BE2C (cell line): ENCODE data around the gene RNF146.

Experiments
- DNase-seq: peaks from one replicate; pipeline ENCODE4 v3.0.0-alpha.2; 2020
- H3K27me3 ChIP-seq: fragments of 250-450 bp; sonication (Bioruptor Pico); 2 replicates; pipeline ENCODE4 v1.5.1; 2020; ENCODE audit warnings: mild to moderate bottlenecking
- H3K36me3 ChIP-seq: fragments of 250-450 bp; sonication (Bioruptor Pico); 2 replicates; pipeline ENCODE4 v1.5.1; 2020; ENCODE audit warnings: mild to moderate bottlenecking
- H3K4me1 ChIP-seq: fragments of 250-450 bp; sonication (Bioruptor Pico); 2 replicates; pipeline ENCODE4 v1.5.1; 2020
- H3K4me3 ChIP-seq: 2 replicates; pipeline ENCODE4 v1.5.1; 2011; ENCODE audit warnings: low read depth, low read length
- H3K9me3 ChIP-seq: fragments of 250-450 bp; sonication (Bioruptor Pico); 2 replicates; pipeline ENCODE4 v1.5.1; 2020
- TF ChIP-seq, protein P1 (sequence below): IDR thresholded peaks from 2 replicates; pipeline ENCODE4 v1.5.1; 2012; ENCODE audit warnings: mild to moderate bottlenecking, low read depth, low read length

The RNF146 gene

DNA sequence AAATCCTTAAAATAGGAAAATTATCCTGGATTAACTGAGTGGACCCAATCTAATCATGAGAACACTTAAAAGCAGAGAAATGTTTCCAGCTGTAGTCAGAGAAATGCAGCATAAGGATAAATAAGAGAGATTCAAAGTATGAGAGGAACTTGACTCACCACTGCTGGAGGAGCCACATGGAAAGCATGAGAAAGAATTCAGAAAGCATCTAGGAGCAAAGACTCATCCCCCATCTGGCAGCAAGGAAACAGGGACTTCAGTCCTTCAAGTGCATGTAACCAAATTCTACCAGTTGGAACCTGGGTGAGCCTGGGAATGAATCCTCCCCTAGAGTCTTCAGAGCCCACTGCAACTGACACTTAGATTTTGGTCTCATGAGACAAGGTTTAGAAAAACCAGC is 33.7 kb downstream of the RNF146 start:
- Histone ChIP-seq H3K4me1 (no peaks in the 10 kb centered on the region), H3K36me3 (peaks cover 7% of the 10 kb centered on the region; the same call in 1 of the 2 replicates), H3K4me3 (no peak overlapping the region), H3K27me3 (no peaks in the 10 kb centered on the region), H3K9me3 (no peaks in the 10 kb centered on the region)
- TF ChIP-seq, protein P1, sequence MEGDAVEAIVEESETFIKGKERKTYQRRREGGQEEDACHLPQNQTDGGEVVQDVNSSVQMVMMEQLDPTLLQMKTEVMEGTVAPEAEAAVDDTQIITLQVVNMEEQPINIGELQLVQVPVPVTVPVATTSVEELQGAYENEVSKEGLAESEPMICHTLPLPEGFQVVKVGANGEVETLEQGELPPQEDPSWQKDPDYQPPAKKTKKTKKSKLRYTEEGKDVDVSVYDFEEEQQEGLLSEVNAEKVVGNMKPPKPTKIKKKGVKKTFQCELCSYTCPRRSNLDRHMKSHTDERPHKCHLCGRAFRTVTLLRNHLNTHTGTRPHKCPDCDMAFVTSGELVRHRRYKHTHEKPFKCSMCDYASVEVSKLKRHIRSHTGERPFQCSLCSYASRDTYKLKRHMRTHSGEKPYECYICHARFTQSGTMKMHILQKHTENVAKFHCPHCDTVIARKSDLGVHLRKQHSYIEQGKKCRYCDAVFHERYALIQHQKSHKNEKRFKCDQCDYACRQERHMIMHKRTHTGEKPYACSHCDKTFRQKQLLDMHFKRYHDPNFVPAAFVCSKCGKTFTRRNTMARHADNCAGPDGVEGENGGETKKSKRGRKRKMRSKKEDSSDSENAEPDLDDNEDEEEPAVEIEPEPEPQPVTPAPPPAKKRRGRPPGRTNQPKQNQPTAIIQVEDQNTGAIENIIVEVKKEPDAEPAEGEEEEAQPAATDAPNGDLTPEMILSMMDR = no peak
- DNase-seq = no peak

DNA sequence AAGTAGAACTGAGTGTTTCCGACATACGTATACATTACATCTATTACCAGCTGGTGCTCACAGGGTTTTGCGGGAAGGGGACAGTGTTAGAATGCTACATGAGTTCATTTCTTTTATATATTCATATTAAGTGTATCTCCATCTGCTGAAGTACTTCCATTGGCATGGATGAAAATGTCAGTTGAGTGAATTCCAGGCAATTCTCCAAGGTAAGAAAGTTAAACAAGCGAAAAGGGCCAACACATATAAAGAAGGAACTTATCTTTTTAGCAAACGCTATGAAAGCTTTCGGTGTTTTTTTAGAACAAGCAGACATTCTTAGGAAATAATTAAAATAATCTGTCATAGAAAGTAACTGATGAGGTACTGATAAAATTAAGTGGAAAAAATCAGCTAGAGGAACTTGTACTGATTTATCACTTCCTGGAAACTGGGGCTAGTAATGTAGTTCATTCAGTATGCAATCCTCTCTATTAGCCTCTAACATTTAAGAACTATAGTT is 34.6 kb downstream of the RNF146 start:
- H3K36me3 ChIP-seq = peaks cover 8% of the 10 kb centered on the region
- TF ChIP-seq, protein P1 = no peak

DNA sequence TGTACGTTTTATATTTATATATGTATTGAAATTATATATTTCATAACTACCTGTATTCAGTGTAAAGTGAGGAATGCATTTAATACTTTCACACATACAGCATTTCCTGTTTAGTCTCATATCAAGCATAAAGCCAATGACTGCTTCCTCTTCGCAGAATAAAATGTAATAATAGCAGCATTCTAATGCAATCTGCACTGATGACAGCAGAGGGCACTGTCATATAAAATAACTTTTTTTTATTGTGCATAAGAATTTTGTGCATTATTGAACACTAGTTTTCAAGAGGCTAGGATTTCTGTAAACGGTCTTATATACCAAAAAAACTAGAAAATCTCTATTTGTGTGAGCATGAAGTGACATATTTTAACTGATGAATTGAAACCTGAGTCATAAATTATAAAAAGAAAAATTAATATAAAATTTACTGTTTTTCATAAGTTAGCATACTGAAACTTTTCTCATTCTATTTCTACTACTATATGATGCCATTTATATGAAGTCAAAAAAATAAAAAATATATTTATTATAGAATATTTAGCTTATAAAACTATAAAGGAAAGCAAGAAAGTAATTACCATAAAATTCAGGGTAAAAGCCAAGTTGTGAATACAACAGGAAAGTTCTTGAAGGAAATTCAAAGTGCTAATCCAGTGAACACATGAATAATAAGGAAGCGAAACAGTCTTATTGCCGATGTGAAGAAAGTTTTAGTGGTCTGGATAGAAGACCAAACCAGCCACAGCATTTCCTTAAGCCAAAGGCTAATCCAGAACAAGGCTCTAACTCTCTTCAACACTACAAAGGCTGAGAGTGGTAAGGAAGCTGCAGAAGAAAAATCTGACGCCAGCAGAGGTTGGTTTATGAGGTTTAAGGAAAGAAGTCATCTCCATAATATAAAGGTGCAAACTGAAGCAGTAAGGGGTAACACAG is 36.3 kb downstream of the RNF146 start:
- TF ChIP-seq, protein P1 = peak; percentile 68
- H3K9me3 ChIP-seq = no peaks in the 10 kb centered on the region
- no peaks in the 10 kb centered on the region for H3K4me1 ChIP-seq
- peaks cover 7% of the 10 kb centered on the region for H3K36me3 ChIP-seq
- peak; percentile 24 for DNase-seq
- no peak overlapping the region for H3K4me3 ChIP-seq
- no peaks in the 10 kb centered on the region for H3K27me3 ChIP-seq

More for the DNA sequence above, 34.6 kb downstream of the RNF146 start:
- Histone ChIP-seq H3K4me1 (no peaks in the 10 kb centered on the region), H3K4me3 (no peak overlapping the region), H3K27me3 (no peaks in the 10 kb centered on the region), H3K9me3 (no peaks in the 10 kb centered on the region)
- DNase-seq = no peak

DNA sequence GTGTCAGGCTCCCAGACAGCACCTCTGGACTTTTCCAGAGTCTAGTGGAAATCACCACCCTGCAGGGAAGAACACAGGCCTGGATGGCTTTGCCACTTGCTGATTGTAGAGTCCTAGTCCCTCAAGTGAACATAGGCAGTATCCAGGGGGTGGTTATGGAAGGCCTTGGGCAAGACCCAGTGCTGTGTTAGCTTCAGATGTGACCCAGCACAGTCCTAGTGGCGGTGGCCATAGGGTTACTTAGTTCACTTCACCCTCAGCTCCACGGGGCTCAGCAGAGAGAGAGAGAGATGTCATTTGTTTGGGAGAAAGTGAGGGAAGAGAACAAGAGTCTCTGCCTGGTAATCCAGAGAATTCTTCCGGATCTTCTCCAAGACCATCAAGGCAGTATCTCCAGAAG is 37.3 kb downstream of the RNF146 start:
- Histone ChIP-seq H3K36me3 (peaks cover 11% of the 10 kb centered on the region), H3K9me3 (no peaks in the 10 kb centered on the region), H3K27me3 (no peaks in the 10 kb centered on the region), H3K4me3 (no peak overlapping the region), H3K4me1 (no peaks in the 10 kb centered on the region)
- TF ChIP-seq, protein P1 = no peak
- no peak for DNase-seq

- Histone ChIP-seq H3K9me3 (no peaks in the 10 kb centered on the region), H3K36me3 (peaks cover 17% of the 10 kb centered on the region)
These were observed 39.1 kb downstream of the RNF146 start for GRCh38 chr6:127305741-127306140.

More at GRCh38 chr6:127305741-127306140, 39.1 kb downstream of the RNF146 start:
- no peak overlapping the region for H3K4me3 ChIP-seq
- no peaks in the 10 kb centered on the region; the same call in 1 of the 2 replicates for H3K4me1 ChIP-seq
- H3K27me3 ChIP-seq = no peaks in the 10 kb centered on the region
- TF ChIP-seq, protein P1 = no peak
- no peak for DNase-seq
